ENCODE data around the gene NUP210.

- TF ChIP-seq POLR2A (IDR thresholded peaks at IDR 0.05; ENCODE audit: low read depth, low read length) = no peak
- TF ChIP-seq POLR2AphosphoS5 (IDR thresholded peaks at IDR 0.05; ENCODE audit: low read depth, low read length) = no peak
- TF ChIP-seq TAF1 (IDR thresholded peaks at IDR 0.05; ENCODE audit: borderline replicate concordance, low read depth, low read length) = no peak
Measured at GRCh38 chr3:13349823-13350222, 70.3 kb downstream of the NUP210 start.

Data from GM12892 (cell line).